ENCODE results near the gene TRAPPC10. TPM values are rescaled to one million over a fixed set of nuclear protein-coding genes. Genes with fewer than 3 reads are reported as not detected.

TRAPPC10 gene
- total RNA-seq, 1 experiment from 2014 or later = 32.9 TPM

DNA sequence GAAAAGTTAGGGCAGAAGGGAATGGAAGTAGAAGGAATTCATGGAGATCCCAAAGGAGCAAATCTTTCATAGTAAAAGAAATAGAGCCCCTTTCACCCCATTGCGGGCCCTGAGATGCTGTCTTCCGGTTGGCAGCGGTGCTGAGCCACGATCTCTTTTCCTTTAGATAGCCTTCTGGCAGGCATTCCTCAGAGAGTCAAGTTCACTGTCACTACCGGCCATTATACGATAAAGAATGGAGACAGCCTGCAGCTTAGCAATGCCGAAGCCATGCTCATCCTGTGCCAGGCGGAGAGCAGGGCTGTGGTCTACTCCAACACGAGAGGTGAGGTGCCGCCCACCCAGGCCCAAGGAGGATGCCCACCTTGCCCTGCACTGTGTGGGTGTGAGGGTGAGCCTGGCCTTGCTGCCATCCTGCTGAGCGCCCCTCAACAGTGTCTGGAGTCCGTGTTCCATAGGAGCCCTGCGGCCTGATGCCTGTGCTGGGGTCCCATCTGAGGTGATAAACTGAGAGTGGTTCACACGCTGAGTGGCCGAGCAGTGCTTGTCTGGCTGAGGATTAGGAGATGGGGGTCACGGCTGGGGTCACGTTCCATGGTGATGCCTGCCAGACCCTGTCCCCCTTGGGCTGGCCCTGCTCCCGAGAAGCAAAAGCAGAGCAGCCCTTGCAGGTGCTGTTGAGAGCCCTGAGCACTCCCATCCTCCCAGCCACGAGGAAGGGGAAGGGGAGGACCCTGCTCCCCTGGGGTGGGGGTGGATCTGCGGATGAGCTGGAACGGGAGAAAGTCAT lies 74.7 kb downstream of the TRAPPC10 start:
- Histone ChIP-seq H3K56ac (ENCODE audit: insufficient read length, low read depth, low read length) (no peak overlapping the region), H3T11ph (ENCODE audit: low read length) (no peak overlapping the region), H3K4me2 (ENCODE audit: insufficient read depth, insufficient read length, low read length) (no peak overlapping the region), H2BK120ac (ENCODE audit: low read depth, low read length, poor library complexity, severe bottlenecking) (no peak overlapping the region), H2AK5ac (ENCODE audit: insufficient read length, low read length) (no peak overlapping the region), H3K79me1 (ENCODE audit: insufficient read depth, low read depth, low read length, poor library complexity, severe bottlenecking) (no peaks in the 10 kb centered on the region), H2BK15ac (ENCODE audit: low read depth, low read length) (no peak overlapping the region), H4K5ac (ENCODE audit: insufficient read length, low read depth, low read length) (no peak overlapping the region), H3K23ac (ENCODE audit: insufficient read length, low read depth, low read length) (no peak overlapping the region), H4K8ac (replicated peaks; ENCODE audit: insufficient read length, low read depth, low read length) (no peak overlapping the region), H3K4ac (ENCODE audit: low read depth, low read length) (no peak overlapping the region), H3K14ac (ENCODE audit: insufficient read depth, low read length) (no peak overlapping the region), H4K91ac (ENCODE audit: insufficient read length, low read depth, low read length) (no peak overlapping the region), H3K27me3 (ENCODE audit: insufficient read depth, low read length) (no peaks in the 10 kb centered on the region), H2AFZ (ENCODE audit: low read length) (no peak overlapping the region), H3K9me3 (ENCODE audit: control insufficient read depth, low read depth, low read length) (no peaks in the 10 kb centered on the region), H2BK20ac (ENCODE audit: low read depth, low read length, poor library complexity, severe bottlenecking) (no peak overlapping the region), H3K18ac (ENCODE audit: insufficient read length, low read depth, low read length) (no peak overlapping the region), H3K79me2 (ENCODE audit: insufficient read depth, low read length) (no peaks in the 10 kb centered on the region), H2BK12ac (ENCODE audit: insufficient read length, low read depth, low read length) (no peak overlapping the region), H3K27ac (ENCODE audit: insufficient read length, low read depth, low read length) (no peak overlapping the region), H3K23me2 (ENCODE audit: insufficient read length, low read depth, low read length, poor library complexity, severe bottlenecking) (no peaks in the 10 kb centered on the region), H3K9ac (ENCODE audit: extremely low read depth, insufficient read length, low read length) (no peak overlapping the region), H4K20me1 (ENCODE audit: control insufficient read depth, insufficient read depth, insufficient read length) (no peaks in the 10 kb centered on the region), H3K4me1 (ENCODE audit: insufficient read depth, low read length) (no peaks in the 10 kb centered on the region), H2BK5ac (ENCODE audit: insufficient read length, low read length) (no peak overlapping the region)
- peaks cover 17 to 77% (median 58%) of the 10 kb centered on the region in 3 experiments; a peak in 6 of 7 replicates for H3K36me3 Mint-ChIP-seq (ENCODE audit: insufficient read depth in 1 of 3, low read depth in 3 of 3)
- no peaks in the 10 kb centered on the region for H3K4me1 Mint-ChIP-seq
- H3K9me3 Mint-ChIP-seq = no peaks in the 10 kb centered on the region
- H3K27ac Mint-ChIP-seq = 0 out of 7 replicates have a peak overlapping the region, but pooled peaks of 1 of the 3 experiments have one; percentile 19
- WGBS (ENCODE audit: extremely low coverage, insufficient read length, low lambda C conversion rate) = no CpG with 5 or more reads among the region's 21 CpGs
- no peaks in the 10 kb centered on the region for H3K27me3 Mint-ChIP-seq (ENCODE audit: low read depth)
- no peak for DNase-seq
- TF ChIP-seq, protein P1, sequence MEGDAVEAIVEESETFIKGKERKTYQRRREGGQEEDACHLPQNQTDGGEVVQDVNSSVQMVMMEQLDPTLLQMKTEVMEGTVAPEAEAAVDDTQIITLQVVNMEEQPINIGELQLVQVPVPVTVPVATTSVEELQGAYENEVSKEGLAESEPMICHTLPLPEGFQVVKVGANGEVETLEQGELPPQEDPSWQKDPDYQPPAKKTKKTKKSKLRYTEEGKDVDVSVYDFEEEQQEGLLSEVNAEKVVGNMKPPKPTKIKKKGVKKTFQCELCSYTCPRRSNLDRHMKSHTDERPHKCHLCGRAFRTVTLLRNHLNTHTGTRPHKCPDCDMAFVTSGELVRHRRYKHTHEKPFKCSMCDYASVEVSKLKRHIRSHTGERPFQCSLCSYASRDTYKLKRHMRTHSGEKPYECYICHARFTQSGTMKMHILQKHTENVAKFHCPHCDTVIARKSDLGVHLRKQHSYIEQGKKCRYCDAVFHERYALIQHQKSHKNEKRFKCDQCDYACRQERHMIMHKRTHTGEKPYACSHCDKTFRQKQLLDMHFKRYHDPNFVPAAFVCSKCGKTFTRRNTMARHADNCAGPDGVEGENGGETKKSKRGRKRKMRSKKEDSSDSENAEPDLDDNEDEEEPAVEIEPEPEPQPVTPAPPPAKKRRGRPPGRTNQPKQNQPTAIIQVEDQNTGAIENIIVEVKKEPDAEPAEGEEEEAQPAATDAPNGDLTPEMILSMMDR (conservative IDR thresholded peaks at IDR 0.05) = no peak
- H3K4me3 Mint-ChIP-seq = no peak overlapping the region

Measured in H9 (cell line).